Measurements from ENCODE around the gene BRINP3. TPM values are rescaled to one million over a fixed set of nuclear protein-coding genes. Genes with fewer than 3 reads are reported as not detected.

BRINP3 gene
- total and polyA plus RNA-seq, 2 experiments from 2014 or later: not detected

DNA sequence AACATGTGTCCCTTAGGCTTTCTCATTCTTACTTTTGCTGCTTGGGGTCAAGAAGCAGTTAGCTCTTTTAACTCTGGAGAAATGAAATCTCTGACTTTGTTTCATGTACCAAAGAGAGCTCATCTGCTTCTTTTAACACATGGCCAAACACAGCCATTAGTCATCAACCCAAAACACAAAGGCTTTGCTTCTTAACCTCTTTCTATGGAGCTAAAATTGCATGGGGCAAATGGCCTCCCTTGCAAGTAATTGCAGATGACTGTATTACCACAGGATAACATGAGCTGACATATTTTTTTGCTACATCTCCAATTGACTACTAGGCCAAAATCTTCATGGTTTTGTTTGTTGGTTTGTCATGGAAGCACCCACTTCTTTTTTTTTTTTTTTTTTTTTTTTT lies 300.9 kb downstream of the BRINP3 start (continued):
- no peak for TF ChIP-seq EZH2phosphoT487 (IDR thresholded peaks at IDR 0.05; ENCODE audit: unreplicated experiment)
- TF ChIP-seq, protein P1, sequence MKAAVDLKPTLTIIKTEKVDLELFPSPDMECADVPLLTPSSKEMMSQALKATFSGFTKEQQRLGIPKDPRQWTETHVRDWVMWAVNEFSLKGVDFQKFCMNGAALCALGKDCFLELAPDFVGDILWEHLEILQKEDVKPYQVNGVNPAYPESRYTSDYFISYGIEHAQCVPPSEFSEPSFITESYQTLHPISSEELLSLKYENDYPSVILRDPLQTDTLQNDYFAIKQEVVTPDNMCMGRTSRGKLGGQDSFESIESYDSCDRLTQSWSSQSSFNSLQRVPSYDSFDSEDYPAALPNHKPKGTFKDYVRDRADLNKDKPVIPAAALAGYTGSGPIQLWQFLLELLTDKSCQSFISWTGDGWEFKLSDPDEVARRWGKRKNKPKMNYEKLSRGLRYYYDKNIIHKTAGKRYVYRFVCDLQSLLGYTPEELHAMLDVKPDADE (IDR thresholded peaks at IDR 0.05): no peak
- TF ChIP-seq, protein P2, sequence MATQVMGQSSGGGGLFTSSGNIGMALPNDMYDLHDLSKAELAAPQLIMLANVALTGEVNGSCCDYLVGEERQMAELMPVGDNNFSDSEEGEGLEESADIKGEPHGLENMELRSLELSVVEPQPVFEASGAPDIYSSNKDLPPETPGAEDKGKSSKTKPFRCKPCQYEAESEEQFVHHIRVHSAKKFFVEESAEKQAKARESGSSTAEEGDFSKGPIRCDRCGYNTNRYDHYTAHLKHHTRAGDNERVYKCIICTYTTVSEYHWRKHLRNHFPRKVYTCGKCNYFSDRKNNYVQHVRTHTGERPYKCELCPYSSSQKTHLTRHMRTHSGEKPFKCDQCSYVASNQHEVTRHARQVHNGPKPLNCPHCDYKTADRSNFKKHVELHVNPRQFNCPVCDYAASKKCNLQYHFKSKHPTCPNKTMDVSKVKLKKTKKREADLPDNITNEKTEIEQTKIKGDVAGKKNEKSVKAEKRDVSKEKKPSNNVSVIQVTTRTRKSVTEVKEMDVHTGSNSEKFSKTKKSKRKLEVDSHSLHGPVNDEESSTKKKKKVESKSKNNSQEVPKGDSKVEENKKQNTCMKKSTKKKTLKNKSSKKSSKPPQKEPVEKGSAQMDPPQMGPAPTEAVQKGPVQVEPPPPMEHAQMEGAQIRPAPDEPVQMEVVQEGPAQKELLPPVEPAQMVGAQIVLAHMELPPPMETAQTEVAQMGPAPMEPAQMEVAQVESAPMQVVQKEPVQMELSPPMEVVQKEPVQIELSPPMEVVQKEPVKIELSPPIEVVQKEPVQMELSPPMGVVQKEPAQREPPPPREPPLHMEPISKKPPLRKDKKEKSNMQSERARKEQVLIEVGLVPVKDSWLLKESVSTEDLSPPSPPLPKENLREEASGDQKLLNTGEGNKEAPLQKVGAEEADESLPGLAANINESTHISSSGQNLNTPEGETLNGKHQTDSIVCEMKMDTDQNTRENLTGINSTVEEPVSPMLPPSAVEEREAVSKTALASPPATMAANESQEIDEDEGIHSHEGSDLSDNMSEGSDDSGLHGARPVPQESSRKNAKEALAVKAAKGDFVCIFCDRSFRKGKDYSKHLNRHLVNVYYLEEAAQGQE (IDR thresholded peaks at IDR 0.05; ENCODE audit: unreplicated experiment): no peak
- no peak for TF ChIP-seq ZNF114 (CRISPR knock-in tag; IDR thresholded peaks at IDR 0.05)
- TF ChIP-seq STAT1 (IDR thresholded peaks at IDR 0.05; ENCODE audit: unreplicated experiment): no peak
- TF ChIP-seq EZH2 (IDR thresholded peaks at IDR 0.05; ENCODE audit: low read depth, unreplicated experiment): no peak
- TF ChIP-seq JUNB (IDR thresholded peaks at IDR 0.05; ENCODE audit: unreplicated experiment): no peak

DNA sequence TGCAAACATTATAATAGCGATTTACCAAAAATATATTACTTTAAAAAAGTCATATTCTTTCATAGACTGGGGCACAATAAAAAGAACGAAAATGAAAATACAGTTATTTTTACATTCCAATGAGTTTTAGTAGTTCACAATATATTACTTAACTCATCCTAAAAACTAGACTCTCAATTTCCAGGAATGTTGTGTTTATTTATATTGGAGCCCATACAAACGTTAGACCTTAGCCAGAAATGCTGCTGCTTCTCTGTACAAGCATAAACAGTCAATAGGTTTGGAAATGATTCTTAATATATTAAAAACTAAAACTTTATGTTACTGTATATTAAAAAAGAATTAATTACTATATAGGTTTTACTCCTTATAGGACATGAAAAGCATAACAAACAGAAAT lies 302.3 kb downstream of the BRINP3 start:
- Mint-ChIP-seq H3K27ac (no peak overlapping the region), H3K4me1 (no peaks in the 10 kb centered on the region), H3K4me3 (no peak overlapping the region), H3K9me3 (no peaks in the 10 kb centered on the region), H3K36me3 (ENCODE audit: low read depth) (no peaks in the 10 kb centered on the region), H3K27me3 (ENCODE audit: insufficient read depth, low read depth, poor library complexity) (no peaks in the 10 kb centered on the region)
- ATAC-seq: no peak
- no peaks in the 10 kb centered on the region for H4K20me1 ChIP-seq (replicated peaks; ENCODE audit: insufficient read depth)
- no peaks in the 10 kb centered on the region for H3K36me3 ChIP-seq (ENCODE audit: insufficient read depth)
- no peak for DNase-seq (ENCODE audit: low spot score)
- H3K9me2 ChIP-seq (ENCODE audit: insufficient read depth): 0 out of 2 replicates have a peak, but pooled peaks cover 3% of the 10 kb centered on the region
- H3K27ac ChIP-seq (ENCODE audit: low read depth): no peak overlapping the region
- H2AFZ ChIP-seq: no peak overlapping the region
- no peaks in the 10 kb centered on the region for H3K27me3 ChIP-seq (ENCODE audit: insufficient read depth)
- no peaks in the 10 kb centered on the region for H3F3A ChIP-seq (replicated peaks; ENCODE audit: low read depth)
- H3K4me2 ChIP-seq: no peak overlapping the region
- H3K79me2 ChIP-seq (replicated peaks; ENCODE audit: insufficient read depth): no peaks in the 10 kb centered on the region
- no peak overlapping the region for H3K4me3 ChIP-seq
- no peaks in the 10 kb centered on the region for H3K4me1 ChIP-seq (ENCODE audit: insufficient read depth)
- TF ChIP-seq, protein P3, sequence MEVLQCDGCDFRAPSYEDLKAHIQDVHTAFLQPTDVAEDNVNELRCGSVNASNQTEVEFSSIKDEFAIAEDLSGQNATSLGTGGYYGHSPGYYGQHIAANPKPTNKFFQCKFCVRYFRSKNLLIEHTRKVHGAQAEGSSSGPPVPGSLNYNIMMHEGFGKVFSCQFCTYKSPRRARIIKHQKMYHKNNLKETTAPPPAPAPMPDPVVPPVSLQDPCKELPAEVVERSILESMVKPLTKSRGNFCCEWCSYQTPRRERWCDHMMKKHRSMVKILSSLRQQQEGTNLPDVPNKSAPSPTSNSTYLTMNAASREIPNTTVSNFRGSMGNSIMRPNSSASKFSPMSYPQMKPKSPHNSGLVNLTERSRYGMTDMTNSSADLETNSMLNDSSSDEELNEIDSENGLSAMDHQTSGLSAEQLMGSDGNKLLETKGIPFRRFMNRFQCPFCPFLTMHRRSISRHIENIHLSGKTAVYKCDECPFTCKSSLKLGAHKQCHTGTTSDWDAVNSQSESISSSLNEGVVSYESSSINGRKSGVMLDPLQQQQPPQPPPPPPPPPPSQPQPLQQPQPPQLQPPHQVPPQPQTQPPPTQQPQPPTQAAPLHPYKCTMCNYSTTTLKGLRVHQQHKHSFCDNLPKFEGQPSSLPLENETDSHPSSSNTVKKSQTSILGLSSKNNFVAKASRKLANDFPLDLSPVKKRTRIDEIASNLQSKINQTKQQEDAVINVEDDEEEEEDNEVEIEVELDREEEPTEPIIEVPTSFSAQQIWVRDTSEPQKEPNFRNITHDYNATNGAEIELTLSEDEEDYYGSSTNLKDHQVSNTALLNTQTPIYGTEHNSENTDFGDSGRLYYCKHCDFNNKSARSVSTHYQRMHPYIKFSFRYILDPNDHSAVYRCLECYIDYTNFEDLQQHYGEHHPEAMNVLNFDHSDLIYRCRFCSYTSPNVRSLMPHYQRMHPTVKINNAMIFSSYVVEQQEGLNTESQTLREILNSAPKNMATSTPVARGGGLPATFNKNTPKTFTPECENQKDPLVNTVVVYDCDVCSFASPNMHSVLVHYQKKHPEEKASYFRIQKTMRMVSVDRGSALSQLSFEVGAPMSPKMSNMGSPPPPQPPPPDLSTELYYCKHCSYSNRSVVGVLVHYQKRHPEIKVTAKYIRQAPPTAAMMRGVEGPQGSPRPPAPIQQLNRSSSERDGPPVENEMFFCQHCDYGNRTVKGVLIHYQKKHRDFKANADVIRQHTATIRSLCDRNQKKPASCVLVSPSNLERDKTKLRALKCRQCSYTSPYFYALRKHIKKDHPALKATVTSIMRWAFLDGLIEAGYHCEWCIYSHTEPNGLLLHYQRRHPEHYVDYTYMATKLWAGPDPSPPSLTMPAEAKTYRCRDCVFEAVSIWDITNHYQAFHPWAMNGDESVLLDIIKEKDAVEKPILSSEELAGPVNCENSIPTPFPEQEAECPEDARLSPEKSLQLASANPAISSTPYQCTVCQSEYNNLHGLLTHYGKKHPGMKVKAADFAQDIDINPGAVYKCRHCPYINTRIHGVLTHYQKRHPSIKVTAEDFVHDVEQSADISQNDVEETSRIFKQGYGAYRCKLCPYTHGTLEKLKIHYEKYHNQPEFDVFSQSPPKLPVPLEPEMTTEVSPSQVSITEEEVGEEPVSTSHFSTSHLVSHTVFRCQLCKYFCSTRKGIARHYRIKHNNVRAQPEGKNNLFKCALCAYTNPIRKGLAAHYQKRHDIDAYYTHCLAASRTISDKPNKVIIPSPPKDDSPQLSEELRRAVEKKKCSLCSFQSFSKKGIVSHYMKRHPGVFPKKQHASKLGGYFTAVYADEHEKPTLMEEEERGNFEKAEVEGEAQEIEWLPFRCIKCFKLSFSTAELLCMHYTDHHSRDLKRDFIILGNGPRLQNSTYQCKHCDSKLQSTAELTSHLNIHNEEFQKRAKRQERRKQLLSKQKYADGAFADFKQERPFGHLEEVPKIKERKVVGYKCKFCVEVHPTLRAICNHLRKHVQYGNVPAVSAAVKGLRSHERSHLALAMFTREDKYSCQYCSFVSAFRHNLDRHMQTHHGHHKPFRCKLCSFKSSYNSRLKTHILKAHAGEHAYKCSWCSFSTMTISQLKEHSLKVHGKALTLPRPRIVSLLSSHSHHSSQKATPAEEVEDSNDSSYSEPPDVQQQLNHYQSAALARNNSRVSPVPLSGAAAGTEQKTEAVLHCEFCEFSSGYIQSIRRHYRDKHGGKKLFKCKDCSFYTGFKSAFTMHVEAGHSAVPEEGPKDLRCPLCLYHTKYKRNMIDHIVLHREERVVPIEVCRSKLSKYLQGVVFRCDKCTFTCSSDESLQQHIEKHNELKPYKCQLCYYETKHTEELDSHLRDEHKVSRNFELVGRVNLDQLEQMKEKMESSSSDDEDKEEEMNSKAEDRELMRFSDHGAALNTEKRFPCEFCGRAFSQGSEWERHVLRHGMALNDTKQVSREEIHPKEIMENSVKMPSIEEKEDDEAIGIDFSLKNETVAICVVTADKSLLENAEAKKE (CRISPR knock-in tag; IDR thresholded peaks at IDR 0.05): no peak
- TF ChIP-seq, protein P2 (IDR thresholded peaks at IDR 0.05; ENCODE audit: unreplicated experiment): no peak
- TF ChIP-seq EZH2phosphoT487 (IDR thresholded peaks at IDR 0.05; ENCODE audit: unreplicated experiment) (no peak), ZNF331 (CRISPR knock-in tag; IDR thresholded peaks at IDR 0.05; ENCODE audit: low read depth) (no peak), CREB1 (CRISPR knock-in tag; IDR thresholded peaks at IDR 0.05; ENCODE audit: low read depth) (no peak), NANOG (IDR thresholded peaks at IDR 0.05; ENCODE audit: borderline replicate concordance) (no peak), ZNF114 (CRISPR knock-in tag; IDR thresholded peaks at IDR 0.05) (no peak), JUNB (IDR thresholded peaks at IDR 0.05; ENCODE audit: unreplicated experiment) (no peak)
